Neural cell (in vitro differentiated cells): ENCODE results near the gene PCCA.

Experiments used
- EP300 ChIP-seq: fragments of 450-650 bp; conservative IDR thresholded peaks from 2 replicates; pipeline ENCODE4 v1.6.1; 2014; ENCODE audit warnings: antibody characterized with exemption, mild to moderate bottlenecking, moderate library complexity; ENCODE audit not compliant: poor library complexity, severe bottlenecking
- EZH2 ChIP-seq: fragments of 200-600, 300-800 bp; shearing (Covaris generic), sonication (generic); IDR thresholded peaks from 2 replicates; pipeline ENCODE4 v1.6.1; 2014; ENCODE audit warnings: antibody characterized with exemption, low read length, borderline replicate concordance, mild to moderate bottlenecking; ENCODE audit not compliant: insufficient read depth, poor library complexity, severe bottlenecking
- MXI1 ChIP-seq: fragments of 450-650 bp; conservative IDR thresholded peaks from 2 replicates; pipeline ENCODE4 v1.6.1; 2014; ENCODE audit warnings: antibody characterized with exemption, mild to moderate bottlenecking; ENCODE audit not compliant: poor library complexity, severe bottlenecking
- RAD21 ChIP-seq: fragments of 450-650 bp; conservative IDR thresholded peaks from 2 replicates; pipeline ENCODE4 v1.6.1; 2014; ENCODE audit warnings: antibody characterized with exemption, mild to moderate bottlenecking, moderate library complexity
- TAF1 ChIP-seq: IDR thresholded peaks from 2 replicates; pipeline ENCODE4 v1.6.1; 2012; ENCODE audit warnings: low read depth
- TF ChIP-seq, protein P1 (sequence below): fragments of 450-650 bp; IDR thresholded peaks from 2 replicates; pipeline ENCODE4 v1.5.1; 2014; ENCODE audit warnings: antibody characterized with exemption, mild to moderate bottlenecking, moderate library complexity; ENCODE audit not compliant: poor library complexity, severe bottlenecking
- TF ChIP-seq, protein P2 (sequence below): IDR thresholded peaks from 2 replicates; pipeline ENCODE4 v1.6.1; 2012; ENCODE audit warnings: borderline replicate concordance

DNA sequence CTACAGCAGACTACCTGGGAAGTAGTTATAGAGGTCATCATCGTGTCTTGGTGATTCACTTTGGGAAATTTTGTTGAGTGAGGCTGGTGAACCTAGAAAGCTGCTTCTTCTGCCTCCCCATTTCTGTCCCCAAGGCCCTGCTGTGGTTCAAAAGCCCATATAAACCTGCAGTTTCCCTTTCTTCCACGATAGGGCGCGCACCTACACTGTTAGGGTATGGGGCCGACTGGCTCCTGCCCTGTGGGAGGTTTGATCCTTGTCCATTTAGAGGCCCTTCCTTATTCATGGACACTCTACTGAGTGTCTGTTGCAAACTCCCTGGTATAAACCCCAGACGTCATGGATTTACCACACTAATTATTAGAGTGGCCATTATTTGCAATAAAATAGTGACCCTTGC, 307.9 kb downstream of the PCCA start:
- TF ChIP-seq, protein P1, sequence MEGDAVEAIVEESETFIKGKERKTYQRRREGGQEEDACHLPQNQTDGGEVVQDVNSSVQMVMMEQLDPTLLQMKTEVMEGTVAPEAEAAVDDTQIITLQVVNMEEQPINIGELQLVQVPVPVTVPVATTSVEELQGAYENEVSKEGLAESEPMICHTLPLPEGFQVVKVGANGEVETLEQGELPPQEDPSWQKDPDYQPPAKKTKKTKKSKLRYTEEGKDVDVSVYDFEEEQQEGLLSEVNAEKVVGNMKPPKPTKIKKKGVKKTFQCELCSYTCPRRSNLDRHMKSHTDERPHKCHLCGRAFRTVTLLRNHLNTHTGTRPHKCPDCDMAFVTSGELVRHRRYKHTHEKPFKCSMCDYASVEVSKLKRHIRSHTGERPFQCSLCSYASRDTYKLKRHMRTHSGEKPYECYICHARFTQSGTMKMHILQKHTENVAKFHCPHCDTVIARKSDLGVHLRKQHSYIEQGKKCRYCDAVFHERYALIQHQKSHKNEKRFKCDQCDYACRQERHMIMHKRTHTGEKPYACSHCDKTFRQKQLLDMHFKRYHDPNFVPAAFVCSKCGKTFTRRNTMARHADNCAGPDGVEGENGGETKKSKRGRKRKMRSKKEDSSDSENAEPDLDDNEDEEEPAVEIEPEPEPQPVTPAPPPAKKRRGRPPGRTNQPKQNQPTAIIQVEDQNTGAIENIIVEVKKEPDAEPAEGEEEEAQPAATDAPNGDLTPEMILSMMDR: no peak
- TF ChIP-seq, protein P2, sequence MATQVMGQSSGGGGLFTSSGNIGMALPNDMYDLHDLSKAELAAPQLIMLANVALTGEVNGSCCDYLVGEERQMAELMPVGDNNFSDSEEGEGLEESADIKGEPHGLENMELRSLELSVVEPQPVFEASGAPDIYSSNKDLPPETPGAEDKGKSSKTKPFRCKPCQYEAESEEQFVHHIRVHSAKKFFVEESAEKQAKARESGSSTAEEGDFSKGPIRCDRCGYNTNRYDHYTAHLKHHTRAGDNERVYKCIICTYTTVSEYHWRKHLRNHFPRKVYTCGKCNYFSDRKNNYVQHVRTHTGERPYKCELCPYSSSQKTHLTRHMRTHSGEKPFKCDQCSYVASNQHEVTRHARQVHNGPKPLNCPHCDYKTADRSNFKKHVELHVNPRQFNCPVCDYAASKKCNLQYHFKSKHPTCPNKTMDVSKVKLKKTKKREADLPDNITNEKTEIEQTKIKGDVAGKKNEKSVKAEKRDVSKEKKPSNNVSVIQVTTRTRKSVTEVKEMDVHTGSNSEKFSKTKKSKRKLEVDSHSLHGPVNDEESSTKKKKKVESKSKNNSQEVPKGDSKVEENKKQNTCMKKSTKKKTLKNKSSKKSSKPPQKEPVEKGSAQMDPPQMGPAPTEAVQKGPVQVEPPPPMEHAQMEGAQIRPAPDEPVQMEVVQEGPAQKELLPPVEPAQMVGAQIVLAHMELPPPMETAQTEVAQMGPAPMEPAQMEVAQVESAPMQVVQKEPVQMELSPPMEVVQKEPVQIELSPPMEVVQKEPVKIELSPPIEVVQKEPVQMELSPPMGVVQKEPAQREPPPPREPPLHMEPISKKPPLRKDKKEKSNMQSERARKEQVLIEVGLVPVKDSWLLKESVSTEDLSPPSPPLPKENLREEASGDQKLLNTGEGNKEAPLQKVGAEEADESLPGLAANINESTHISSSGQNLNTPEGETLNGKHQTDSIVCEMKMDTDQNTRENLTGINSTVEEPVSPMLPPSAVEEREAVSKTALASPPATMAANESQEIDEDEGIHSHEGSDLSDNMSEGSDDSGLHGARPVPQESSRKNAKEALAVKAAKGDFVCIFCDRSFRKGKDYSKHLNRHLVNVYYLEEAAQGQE: no peak
- no peak for TF ChIP-seq EZH2
- no peak for TF ChIP-seq RAD21
- TF ChIP-seq EP300: no peak
- no peak for TF ChIP-seq TAF1
- no peak for TF ChIP-seq MXI1
